GM23248 (cell line): Measurements from ENCODE around the gene TLR8.

ENCODE experiments used
- EZH2 ChIP-seq: fragments of 200-600 bp; sonication (generic); IDR thresholded peaks from 2 replicates; pipeline ENCODE4 v1.6.1; 2018; ENCODE audit warnings: antibody characterized with exemption, mild to moderate bottlenecking; ENCODE audit not compliant: insufficient read depth, poor library complexity, severe bottlenecking
- EZH2phosphoT487 ChIP-seq: fragments of 200-600 bp; sonication (generic); IDR thresholded peaks from 2 replicates; pipeline ENCODE4 v1.6.1; 2018; ENCODE audit warnings: antibody characterized with exemption, moderate library complexity, mild to moderate bottlenecking, low read depth; ENCODE audit not compliant: insufficient read depth

GRCh38 chrX:12949927-12950656, 43.7 kb downstream of the TLR8 start:
- TF ChIP-seq EZH2phosphoT487 (no peak), EZH2 (no peak)
